ENCODE results near the gene OR6J1. TPM values are rescaled to one million over a fixed set of nuclear protein-coding genes. Genes with fewer than 3 reads are reported as not detected.

OR6J1 gene
- not detected in 2 replicates for total RNA-seq

GRCh38 chr14:22644305-22644635, at the start of gene OR6J1:
TSS of gene OR6J1 (minus strand) at chr14:22644352. CDS start at chr14:22634811, 9,541 bp downstream.

GRCh38 chr14:22598099-22598895, 45.9 kb downstream of the OR6J1 start, which contains the start of gene ABHD4:
TSS of gene ABHD4 (plus strand) at chr14:22598300. CDS start at chr14:22598307, 7 bp downstream.

GRCh38 chr14:22589096-22589839, 54.9 kb downstream of the OR6J1 start, which contains the start of gene DAD1:
TSS of gene DAD1 (minus strand) at chr14:22589224. CDS start at chr14:22589157, 67 bp downstream.

Other genes with a start within 250 kb of the OR6J1 start
- gene DAD1, start 55.1 kb downstream of the OR6J1 start, total RNA-seq = 364 and 527 TPM in 2 replicates
- gene ABHD4, start 46.1 kb downstream of the OR6J1 start, total RNA-seq = 5.5 and 13.2 TPM in 2 replicates
- gene OXA1L, start 122.3 kb upstream of the OR6J1 start, total RNA-seq = 57.8 and 90.7 TPM in 2 replicates
- gene SLC7A7, start 171.1 kb upstream of the OR6J1 start, total RNA-seq = 10.1 and 23.3 TPM in 2 replicates
- gene MRPL52, start 185.5 kb upstream of the OR6J1 start, total RNA-seq = 87.1 and 108 TPM in 2 replicates
- 251 and 265 TPM in 2 replicates for gene MMP14, start 192.2 kb upstream of the OR6J1 start, total RNA-seq
- gene LRP10, start 227.4 kb upstream of the OR6J1 start, total RNA-seq = 37.5 and 40.0 TPM in 2 replicates
- under 0.01 TPM in 1 of 2 replicates, not detected in the other for gene REM2, start 238.9 kb upstream of the OR6J1 start, total RNA-seq

All from epithelial cell of umbilical artery (primary cell).